ENCODE measurements around the gene IGFL3. TPM values are rescaled to one million over a fixed set of nuclear protein-coding genes. Genes with fewer than 3 reads are reported as not detected.

Gene IGFL3
- total RNA-seq, 1 experiment from 2014 or later = not detected

- Histone ChIP-seq H3K23ac (ENCODE audit: insufficient read length, low read depth, low read length) (no peak overlapping the region), H2BK5ac (ENCODE audit: insufficient read length, low read length) (no peak overlapping the region)
- no CpG with 5 or more reads among the region's 4 CpGs for WGBS (ENCODE audit: extremely low coverage, insufficient read length, low lambda C conversion rate)
Measured at GRCh38 chr19:46159418-46160232, 35.1 kb upstream of the IGFL3 start.

More at GRCh38 chr19:46159418-46160232, 35.1 kb upstream of the IGFL3 start:
- no peak overlapping the region for H3T11ph ChIP-seq (ENCODE audit: low read length)
- Mint-ChIP-seq H3K27me3 (ENCODE audit: low read depth) (peaks cover 32% of the 10 kb centered on the region), H3K36me3 (ENCODE audit: insufficient read depth in 1 of 3, low read depth in 3 of 3) (no peaks in the 10 kb centered on the region; a peak in 2 of 7 replicates), H3K4me1 (no peaks in the 10 kb centered on the region), H3K4me3 (no peak overlapping the region), H3K27ac (no peak overlapping the region), H3K9me3 (peaks cover 8 to 17% of the 10 kb centered on the region in 2 experiments)
- no peaks in the 10 kb centered on the region for H3K23me2 ChIP-seq (ENCODE audit: insufficient read length, low read depth, low read length, poor library complexity, severe bottlenecking)
- no peak for DNase-seq
- H3K4me2 ChIP-seq (ENCODE audit: insufficient read depth, insufficient read length, low read length) = no peak overlapping the region
- H3K27ac ChIP-seq (ENCODE audit: insufficient read length, low read depth, low read length) = no peak overlapping the region
- H2AK5ac ChIP-seq (ENCODE audit: insufficient read length, low read length) = no peak overlapping the region
- H3K9me3 ChIP-seq (ENCODE audit: control insufficient read depth, low read depth, low read length) = no peaks in the 10 kb centered on the region
- no peak overlapping the region for H3K9ac ChIP-seq (ENCODE audit: extremely low read depth, insufficient read length, low read length)
- no peaks in the 10 kb centered on the region for H3K27me3 ChIP-seq (ENCODE audit: insufficient read depth, low read length)
- no peak overlapping the region for H2BK120ac ChIP-seq (ENCODE audit: low read depth, low read length, poor library complexity, severe bottlenecking)
- no peak overlapping the region for H4K91ac ChIP-seq (ENCODE audit: insufficient read length, low read depth, low read length)
- H3K4ac ChIP-seq (ENCODE audit: low read depth, low read length) = no peak overlapping the region
- H2AFZ ChIP-seq (ENCODE audit: low read length) = no peak overlapping the region
- no peaks in the 10 kb centered on the region for H3K79me1 ChIP-seq (ENCODE audit: insufficient read depth, low read depth, low read length, poor library complexity, severe bottlenecking)
- no peak for TF ChIP-seq CTCF (conservative IDR thresholded peaks at IDR 0.05)
- no peak overlapping the region for H2BK20ac ChIP-seq (ENCODE audit: low read depth, low read length, poor library complexity, severe bottlenecking)
- H4K5ac ChIP-seq (ENCODE audit: insufficient read length, low read depth, low read length) = no peak overlapping the region
- H2BK15ac ChIP-seq (ENCODE audit: low read depth, low read length) = no peak overlapping the region
- H3K18ac ChIP-seq (ENCODE audit: insufficient read length, low read depth, low read length) = no peak overlapping the region
- H3K56ac ChIP-seq (ENCODE audit: insufficient read length, low read depth, low read length) = no peak overlapping the region
- H2BK12ac ChIP-seq (ENCODE audit: insufficient read length, low read depth, low read length) = no peak overlapping the region
- no peak overlapping the region for H3K14ac ChIP-seq (ENCODE audit: insufficient read depth, low read length)
- H3K79me2 ChIP-seq (ENCODE audit: insufficient read depth, low read length) = no peaks in the 10 kb centered on the region
- no peaks in the 10 kb centered on the region for H3K4me1 ChIP-seq (ENCODE audit: insufficient read depth, low read length)
- H4K20me1 ChIP-seq (ENCODE audit: control insufficient read depth, insufficient read depth, insufficient read length) = no peaks in the 10 kb centered on the region
- no peak overlapping the region for H4K8ac ChIP-seq (replicated peaks; ENCODE audit: insufficient read length, low read depth, low read length)

All from H9 (cell line).